ENCODE data around the gene SRPK1.
"Not testable (repeated sequence)": the region's sequence is repeated elsewhere in the genome, so short reads cannot be mapped to it uniquely, and the experiment has no call there.

Gene SRPK1

GRCh38 chr6:35935469-35935868 lies 14.6 kb upstream of the SRPK1 start:
- intact Hi-C loops (cut with DNase I), result no loop called here
- no peak for DNase-seq

- intact Hi-C loops (cut with DNase I), result no loop called here
- DNase-seq, result no peak
Measured at GRCh38 chr6:35933844-35934243, 12.9 kb upstream of the SRPK1 start.

- DNase-seq; intact Hi-C loops (cut with DNase I): not testable (repeated sequence)
Measured at GRCh38 chr6:35931873-35932272, 11.0 kb upstream of the SRPK1 start.

GRCh38 chr6:35931120-35931561 lies 10.2 kb upstream of the SRPK1 start:
- DNase-seq, result no peak
- intact Hi-C loops (cut with DNase I), result no loop called here

- no peak for DNase-seq
- intact Hi-C loops (cut with DNase I), result no loop called here
Measured at GRCh38 chr6:35929601-35930000, 8.7 kb upstream of the SRPK1 start.

GRCh38 chr6:35926509-35927215 lies 5.8 kb upstream of the SRPK1 start:
- intact Hi-C loops (cut with DNase I), result no loop called here
- no peak for DNase-seq

GRCh38 chr6:35925961-35926360 lies 5.1 kb upstream of the SRPK1 start:
- intact Hi-C loops (cut with DNase I), result no loop called here
- DNase-seq, result no peak

GRCh38 chr6:35924146-35924545 lies 3.2 kb upstream of the SRPK1 start:
- no peak for DNase-seq
- intact Hi-C loops (cut with DNase I), result no loop called here

GRCh38 chr6:35922139-35922554 lies 1.2 kb upstream of the SRPK1 start:
- DNase-seq, result no peak
- intact Hi-C loops (cut with DNase I), result no loop called here

GRCh38 chr6:35919827-35920751 lies 809 bp downstream of the SRPK1 start:
- intact Hi-C loops (cut with DNase I), result no loop called here
- peak in 30 of 42 donors; percentile 4 to 56 (median 25) for DNase-seq

GRCh38 chr6:35919085-35919826 lies 1.6 kb downstream of the SRPK1 start:
- no peak for DNase-seq
- intact Hi-C loops (cut with DNase I), result no loop called here

GRCh38 chr6:35916893-35917292 lies 4.0 kb downstream of the SRPK1 start:
- DNase-seq; intact Hi-C loops (cut with DNase I): not testable (repeated sequence)

- intact Hi-C loops (cut with DNase I), result no loop called here
Measured at GRCh38 chr6:35916056-35916455, 4.8 kb downstream of the SRPK1 start.

GRCh38 chr6:35914536-35914935 lies 6.4 kb downstream of the SRPK1 start:
- intact Hi-C loops (cut with DNase I), result no loop called here
- DNase-seq, result no peak

More at GRCh38 chr6:35916056-35916455, 4.8 kb downstream of the SRPK1 start:
- DNase-seq, result no peak

GRCh38 chr6:35911871-35912653 lies 8.8 kb downstream of the SRPK1 start:
- no peak for DNase-seq
- intact Hi-C loops (cut with DNase I), result no loop called here

- intact Hi-C loops (cut with DNase I); DNase-seq: not testable (repeated sequence)
Measured at GRCh38 chr6:35909571-35909970, 11.3 kb downstream of the SRPK1 start.

GRCh38 chr6:35908753-35909401 lies 12.0 kb downstream of the SRPK1 start:
- intact Hi-C loops (cut with DNase I); DNase-seq: not testable (repeated sequence)

GRCh38 chr6:35907750-35908149 lies 13.1 kb downstream of the SRPK1 start:
- intact Hi-C loops (cut with DNase I), result no loop called here
- no peak for DNase-seq
